Kasumi-1 (cell line): ENCODE data around the gene TIMP2.
"Not testable (repeated sequence)": the region's sequence is repeated elsewhere in the genome, so short reads cannot be mapped to it uniquely, and the experiment has no call there.

ENCODE experiments used
- DNase-seq, 2 experiments: peaks; one replicate each; lab custom pipeline; 2025; lab: John Stamatoyannopoulos, UW

The TIMP2 gene

DNA sequence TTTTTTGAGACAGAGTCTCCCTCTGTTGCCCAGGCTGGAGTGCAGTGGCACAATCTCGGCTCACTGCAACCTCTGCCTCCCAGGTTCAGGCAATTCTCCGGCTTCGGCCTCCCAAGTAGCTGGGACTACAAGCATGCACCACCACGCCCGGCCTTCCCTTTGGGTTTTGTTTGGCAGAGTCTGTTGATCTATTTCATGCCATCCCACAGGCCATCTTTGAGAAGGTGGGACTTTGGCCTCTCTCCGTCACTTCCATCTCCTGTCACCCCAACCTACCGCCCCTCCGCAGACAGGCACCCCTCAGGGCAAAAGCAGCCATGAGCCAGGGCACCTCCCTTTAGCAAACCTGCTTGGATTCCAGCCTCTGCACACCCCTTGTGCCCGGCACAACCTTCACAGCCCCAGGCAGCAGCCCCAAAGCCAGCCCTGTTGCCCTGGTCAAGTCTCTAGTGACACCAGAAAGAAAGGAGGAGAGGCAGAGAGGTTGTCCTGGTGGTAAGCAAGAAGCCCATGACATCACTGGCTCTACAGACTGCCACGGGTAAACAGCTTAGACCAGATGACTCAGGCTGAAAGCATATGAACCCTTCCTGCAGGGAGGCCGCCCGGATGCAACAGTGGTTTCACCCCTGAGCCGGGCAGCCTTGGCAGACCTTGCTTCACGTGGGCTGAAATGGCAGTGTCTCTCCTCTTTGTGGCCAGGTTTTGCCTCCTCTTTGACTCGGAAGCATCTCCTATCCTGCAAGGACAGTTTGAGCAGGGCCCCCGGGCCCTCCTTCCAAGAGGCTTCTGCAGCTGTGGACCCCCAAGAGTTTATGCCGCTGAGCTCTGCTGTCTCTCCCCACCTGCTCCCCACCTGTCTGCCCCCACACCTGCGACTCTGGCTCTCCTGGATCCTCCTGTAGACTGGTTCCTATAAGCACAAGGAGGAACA is 8.1 kb upstream of the TIMP2 start:
- peak; percentile 20 to 21 for DNase-seq

DNA sequence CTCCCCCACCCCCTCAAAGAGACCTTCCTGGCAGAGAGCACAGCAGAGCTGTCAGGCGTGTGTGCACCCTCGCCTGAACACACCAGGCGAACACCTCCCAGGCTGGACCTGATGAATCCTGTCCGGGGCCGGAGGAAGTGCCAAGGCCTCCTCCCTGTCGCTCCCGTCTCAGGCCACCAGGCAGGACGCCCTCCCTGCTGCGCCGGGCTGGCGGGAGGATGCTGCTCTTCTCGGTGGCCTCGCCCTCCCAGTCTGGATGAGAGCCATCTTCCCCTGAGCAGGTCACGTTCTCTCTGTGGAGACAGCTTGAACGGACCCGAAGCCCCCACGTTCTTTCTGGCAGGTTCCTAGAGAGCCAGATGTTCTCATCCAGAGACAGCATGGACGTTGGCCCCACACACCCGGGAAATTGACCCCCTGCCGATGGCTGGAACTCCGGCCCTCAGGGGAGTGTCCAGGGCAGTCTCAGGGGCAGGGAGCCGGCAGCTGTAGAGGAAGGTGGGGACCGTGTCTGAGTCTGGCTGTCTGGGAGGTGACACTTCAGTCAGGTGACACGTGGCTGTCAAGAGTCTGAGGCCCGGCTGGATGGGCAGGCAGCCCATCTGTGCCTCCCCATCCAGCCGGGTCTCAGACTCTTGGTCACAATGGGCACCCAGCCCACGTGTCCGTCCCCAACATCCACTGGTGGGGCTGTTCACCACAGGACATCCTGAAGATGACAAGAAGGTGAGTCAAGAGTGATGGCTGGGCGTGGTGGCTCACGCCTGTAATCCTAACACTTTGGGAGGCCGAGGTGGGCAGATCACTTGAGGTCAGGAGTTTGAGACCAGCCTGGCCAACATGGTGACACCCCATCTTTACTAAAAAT is 5.0 kb upstream of the TIMP2 start:
- DNase-seq, result no peak

GRCh38 chr17:78925662-78926555 is 722 bp upstream of the TIMP2 start:
- peak; percentile 45 to 49 for DNase-seq

- DNase-seq, result peak; percentile 21 to 29
Observed at GRCh38 chr17:78924481-78925151, 571 bp downstream of the TIMP2 start.

DNA sequence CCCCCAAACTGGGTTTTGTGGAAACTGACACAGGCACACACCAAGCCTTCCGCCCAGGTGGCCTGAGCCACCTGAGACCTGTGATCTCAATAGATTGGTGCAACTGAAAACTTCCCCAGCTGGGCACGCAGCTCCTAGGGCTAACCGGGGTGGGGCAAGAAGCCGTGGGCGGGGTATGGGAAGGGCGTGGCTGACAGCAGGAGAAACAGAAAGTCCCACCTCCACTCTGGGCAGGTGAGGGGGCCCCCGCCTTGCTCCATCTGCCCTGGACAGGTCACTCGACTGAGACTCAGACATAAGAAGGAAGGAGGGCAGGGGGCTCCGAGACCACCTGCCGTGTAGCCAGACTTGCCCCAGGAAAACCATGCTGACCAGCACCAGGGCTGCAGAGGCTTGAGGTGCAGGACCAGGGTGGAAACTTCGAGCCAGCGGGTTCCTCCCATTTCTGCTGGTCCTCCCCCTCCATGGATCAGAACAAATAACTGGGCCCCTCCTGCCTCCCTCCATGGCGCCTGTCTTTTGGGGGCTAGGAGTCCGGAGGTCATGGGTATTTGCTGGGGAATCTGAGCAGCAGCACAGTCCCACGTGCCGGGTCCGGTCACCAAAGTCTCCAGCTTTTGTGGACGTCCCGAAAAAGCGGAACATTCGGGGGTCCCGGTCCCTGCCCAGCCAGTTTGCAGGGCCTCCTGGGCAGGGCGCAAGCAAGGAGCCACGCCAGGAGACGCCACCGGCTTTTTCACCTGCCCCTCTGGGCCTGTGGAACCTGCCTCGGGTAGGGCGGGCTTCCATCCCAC is 1.3 kb downstream of the TIMP2 start:
- peak; percentile 50 to 63 for DNase-seq

GRCh38 chr17:78922816-78923498 is 2.2 kb downstream of the TIMP2 start:
- peak; percentile 24 to 38 for DNase-seq

DNA sequence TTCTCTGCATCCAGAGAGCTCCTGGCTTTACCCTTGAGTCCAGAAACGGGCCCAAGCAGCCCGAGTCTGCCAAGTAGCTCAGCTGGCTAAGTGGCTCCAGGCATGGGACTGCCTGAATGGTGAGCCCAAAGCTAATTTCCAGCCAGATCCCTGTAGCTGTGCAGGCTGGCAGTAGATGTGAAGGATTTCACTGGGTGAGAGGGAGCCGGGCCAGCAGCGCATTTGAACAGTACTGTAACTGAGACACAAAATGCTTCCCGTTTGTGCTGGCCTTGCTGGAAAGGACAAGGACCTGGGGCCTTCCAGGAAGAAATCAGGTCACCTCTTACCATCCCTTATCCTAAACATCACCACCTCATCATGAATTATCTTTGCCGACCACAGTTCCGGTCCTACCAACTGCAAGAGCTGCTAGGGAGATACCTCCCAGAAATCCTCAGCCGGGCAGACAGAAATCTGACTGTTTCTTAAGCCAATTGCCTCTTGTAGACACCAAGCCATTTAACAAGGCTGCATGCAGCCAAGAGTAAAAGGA is 3.7 kb downstream of the TIMP2 start:
- no peak for DNase-seq

DNA sequence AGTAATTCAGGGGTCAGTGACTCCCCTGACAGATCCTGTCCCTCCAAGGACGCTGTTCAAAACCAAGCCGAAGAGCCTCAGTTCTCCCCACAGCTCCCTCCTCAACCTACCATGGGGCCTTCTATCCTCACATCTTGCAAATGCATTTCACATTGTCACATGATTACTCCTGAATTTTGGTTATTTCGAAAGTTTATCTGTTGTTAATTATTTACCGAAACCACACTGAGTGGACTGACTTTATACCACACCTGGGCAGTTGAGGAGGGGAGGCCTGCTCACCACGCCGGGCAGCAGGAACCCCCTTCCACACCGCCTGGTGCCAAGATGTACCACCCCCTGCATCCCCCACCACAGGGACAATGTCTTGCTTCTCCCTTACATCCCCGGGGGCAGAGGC is 4.7 kb downstream of the TIMP2 start:
- no peak for DNase-seq

- DNase-seq, result no peak
Observed at GRCh38 chr17:78919861-78920450, 5.2 kb downstream of the TIMP2 start.

- DNase-seq, result no peak
Observed at GRCh38 chr17:78918979-78919378, 6.2 kb downstream of the TIMP2 start.

DNA sequence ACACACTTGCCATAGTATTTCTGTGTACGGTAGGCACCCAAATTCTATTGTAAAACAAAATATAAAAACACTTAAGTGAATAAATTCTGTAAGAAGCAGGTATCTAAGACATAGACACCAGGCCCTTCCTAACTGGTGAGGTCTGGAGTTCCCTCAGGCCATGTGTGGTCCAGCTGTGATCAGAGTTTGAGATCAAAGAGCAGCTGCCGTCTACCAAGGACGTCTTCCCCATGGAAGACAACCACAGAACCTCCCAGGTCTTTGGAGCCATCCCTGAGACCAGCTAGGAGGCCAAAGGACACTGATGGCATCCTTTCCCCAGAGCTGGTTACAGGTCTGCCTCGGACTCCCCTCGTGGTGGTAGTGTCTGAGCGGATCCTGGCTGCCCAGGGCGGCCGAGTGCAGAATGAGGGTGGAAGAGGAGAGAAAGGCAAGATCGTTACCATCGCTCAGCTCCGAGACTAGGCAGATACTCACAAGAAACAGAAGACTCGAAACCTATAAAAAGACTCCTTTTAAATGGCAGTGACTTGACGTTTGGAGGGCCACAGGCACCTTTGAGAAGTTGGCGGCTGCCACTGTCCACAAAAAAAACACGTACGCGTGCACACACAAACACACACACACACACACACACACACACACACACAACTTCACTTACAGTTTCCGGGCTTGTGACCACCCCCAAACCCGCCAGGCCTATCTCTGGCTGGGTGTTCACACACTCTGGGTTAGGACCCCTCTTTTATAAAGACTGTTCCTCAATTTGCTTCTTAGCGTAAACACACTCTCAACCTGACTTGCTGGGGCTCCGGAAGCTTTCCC is 7.5 kb downstream of the TIMP2 start:
- DNase-seq, result peak; percentile 48 to 55

GRCh38 chr17:78915872-78916632 is 9.1 kb downstream of the TIMP2 start:
- peak; percentile 99 for DNase-seq

- DNase-seq, result no peak
Observed at GRCh38 chr17:78913115-78913514, 12.1 kb downstream of the TIMP2 start.

DNA sequence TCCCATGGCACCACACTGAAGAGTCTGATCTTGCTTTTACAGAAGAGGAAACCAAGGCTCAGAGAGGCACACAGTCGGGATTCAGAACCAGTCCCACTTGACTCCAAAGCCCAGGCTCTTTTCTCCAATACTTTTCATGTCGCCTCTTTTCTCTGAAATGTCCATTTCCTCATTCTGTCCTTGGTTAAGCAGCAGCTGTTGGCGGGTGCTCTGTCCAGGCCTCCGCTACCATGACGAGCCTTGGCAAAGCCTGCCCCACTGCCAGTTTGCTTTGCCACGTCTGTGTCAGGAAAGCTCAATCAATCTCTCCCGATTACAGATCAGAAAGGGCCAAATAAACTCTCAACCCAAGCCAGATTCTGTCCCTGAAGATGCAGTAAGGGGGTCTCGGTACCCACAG is 13.1 kb downstream of the TIMP2 start:
- DNase-seq, result no peak

GRCh38 chr17:78911543-78911942 is 13.6 kb downstream of the TIMP2 start:
- DNase-seq, result not testable (repeated sequence)

DNA sequence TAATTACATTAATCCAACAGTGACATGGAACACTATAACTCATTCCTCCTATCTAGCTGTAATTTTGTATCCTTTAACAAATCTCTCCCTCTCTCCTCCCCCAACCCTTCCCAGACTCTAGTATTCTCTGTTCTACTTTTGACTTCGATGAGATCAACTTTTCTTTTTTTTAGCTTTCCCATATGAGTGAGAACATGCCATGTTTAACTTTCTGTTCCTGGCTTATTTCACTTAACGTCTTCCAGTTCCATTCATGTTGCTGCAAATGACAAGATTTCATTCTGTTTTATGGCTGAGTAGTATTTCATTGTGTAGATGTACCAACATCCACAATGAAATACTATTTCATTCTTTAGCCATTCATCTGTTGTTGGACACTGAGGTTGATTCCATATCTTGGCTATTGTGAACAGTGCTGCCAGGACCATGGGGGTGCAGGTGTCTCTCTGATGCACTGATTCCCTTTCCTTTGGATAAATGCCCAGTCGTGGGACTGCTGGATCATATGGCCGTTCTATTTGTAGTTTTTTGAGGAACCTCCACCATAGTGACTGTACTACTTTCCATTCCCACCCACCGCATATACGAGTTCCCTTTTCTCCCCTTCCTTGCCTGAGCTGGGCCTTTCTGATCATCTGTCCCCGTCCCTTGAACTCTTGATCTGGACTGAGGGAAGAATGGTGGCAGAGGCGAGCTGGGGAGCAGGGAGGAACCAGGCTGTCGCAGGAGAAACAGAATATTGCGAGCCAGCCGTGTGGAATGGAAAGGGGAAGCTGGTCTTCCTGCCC is 14.5 kb downstream of the TIMP2 start:
- peak; percentile 95 to 97 for DNase-seq

DNA sequence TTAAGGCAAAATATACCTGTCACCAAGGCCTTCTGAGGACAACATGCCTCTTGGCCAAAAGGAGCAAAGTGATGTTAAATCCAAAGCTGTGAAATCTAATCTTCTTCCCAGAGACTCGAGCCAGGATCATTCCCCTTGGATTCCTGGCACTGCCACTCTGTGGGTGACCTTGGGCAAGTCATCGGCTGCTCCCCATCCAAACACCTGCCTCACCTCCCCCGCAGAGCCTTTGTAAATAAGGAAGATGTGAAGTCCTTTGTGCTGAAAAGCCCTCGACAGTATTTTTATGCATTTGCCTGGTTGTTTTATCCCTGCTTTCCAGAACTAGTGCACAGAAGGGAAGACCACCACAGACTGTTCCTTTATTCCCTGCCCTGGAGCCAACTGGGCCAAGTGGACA is 16.8 kb downstream of the TIMP2 start:
- no peak for DNase-seq
